CD4-positive, alpha-beta memory T cell (primary cell): ENCODE results near the gene GANC. TPM values are rescaled to one million over a fixed set of nuclear protein-coding genes. Genes with fewer than 3 reads are reported as not detected.
A peak's percentile ranks its signal among the peaks of the same experiment; 100 is the strongest.
"Not testable (repeated sequence)": the region's sequence is repeated elsewhere in the genome, so short reads cannot be mapped to it uniquely, and the experiment has no call there.

Experiments
- CTCF ChIA-PET: fragments of 350-600 bp; sonication (Branson Sonifier 250); formaldehyde crosslinking; loops from one replicate; lab custom pipeline; 2021; ENCODE audit warnings: inconsistent platforms; ENCODE audit not compliant: partially characterized antibody; lab: Charles Lee
- POLR2A ChIA-PET: fragments of 350-600 bp; sonication (Branson Sonifier 250); formaldehyde crosslinking; loops from one replicate; lab custom pipeline; 2021; ENCODE audit not compliant: partially characterized antibody; lab: Charles Lee
- DNase-seq, 5 donors: peaks; one replicate each; pipeline versions ENCODE4 v3.0.0 to v3.0.0-alpha.2; 2020 to 2022; ENCODE audit warnings: mixed read lengths in 1 of 5
- H3K27ac ChIP-seq: one replicate; pipeline ENCODE4 v1.7.0; 2013; ENCODE audit warnings: low read depth, low read length
- H3K27me3 ChIP-seq: 2 replicates; pipeline ENCODE4 v1.7.0; 2013; ENCODE audit warnings: mild to moderate bottlenecking, low read length, moderate library complexity; ENCODE audit not compliant: insufficient read depth
- H3K36me3 ChIP-seq: 2 replicates; pipeline ENCODE4 v1.7.0; 2013; ENCODE audit warnings: mild to moderate bottlenecking, low read length, moderate library complexity; ENCODE audit not compliant: insufficient read depth
- H3K4me1 ChIP-seq: 2 replicates; pipeline ENCODE4 v1.7.0; 2013; ENCODE audit warnings: mild to moderate bottlenecking, low read length, moderate library complexity; ENCODE audit not compliant: insufficient read depth
- H3K4me3 ChIP-seq, 2 donors: one replicate each; pipeline ENCODE4 v1.7.0; 2013; ENCODE audit warnings: low read length in 2 of 2, mild to moderate bottlenecking in 1 of 2
- H3K9me3 ChIP-seq, 2 donors: one replicate each; pipeline ENCODE4 v1.7.0; 2013; ENCODE audit warnings: low read length in 2 of 2, control low read depth in 1 of 2; ENCODE audit not compliant: control insufficient read depth in 1 of 2
- H3K27ac Mint-ChIP-seq, 7 donors: one replicate each; pipeline ENCODE4 v1.8.0; 2020 to 2021; ENCODE audit warnings: mixed read lengths in 7 of 7, mild to moderate bottlenecking in 6 of 7, inconsistent platforms in 3 of 7, moderate library complexity in 3 of 7
- H3K27me3 Mint-ChIP-seq, 2 donors: one replicate each; pipeline ENCODE4 v1.8.0; 2020 to 2021; ENCODE audit warnings: mixed read lengths in 2 of 2
- H3K36me3 Mint-ChIP-seq, 2 donors: one replicate each; pipeline ENCODE4 v1.8.0; 2020 to 2021; ENCODE audit warnings: mixed read lengths in 2 of 2, inconsistent platforms in 1 of 2, mild to moderate bottlenecking in 1 of 2
- H3K4me1 Mint-ChIP-seq, 4 donors: one replicate each; pipeline ENCODE4 v1.8.0; 2020 to 2021; ENCODE audit warnings: mixed read lengths in 4 of 4, mild to moderate bottlenecking in 1 of 4
- H3K4me3 Mint-ChIP-seq, 8 donors: one replicate each; pipeline ENCODE4 v1.8.0; 2020 to 2021; ENCODE audit warnings: mixed read lengths in 8 of 8, mild to moderate bottlenecking in 7 of 8, moderate library complexity in 6 of 8, inconsistent platforms in 3 of 8
- H3K9me3 Mint-ChIP-seq, 8 donors: one replicate each; pipeline ENCODE4 v1.8.0; 2020 to 2021; ENCODE audit warnings: mixed read lengths in 8 of 8, mild to moderate bottlenecking in 5 of 8, inconsistent platforms in 3 of 8, moderate library complexity in 1 of 8
- intact Hi-C: fragments of 100-400 bp; cut with micrococcal nuclease; formaldehyde crosslinking; loops from one replicate; pipeline ENCODE4 v1.15.1; 2023
- polyA plus RNA-seq, 2 donors: library from polyadenylated mRNA; unstranded; fragments of 300-500 nt; fragmentation: Illumina TruSeq; gene quantifications; one replicate each; pipeline ENCODE4 v1.2.3, GENCODE V29; 2021
- total RNA-seq, 2 experiments: library from RNA; stranded (reverse); gene quantifications; one replicate each; pipeline ENCODE4 v1.2.3, GENCODE V29; 2021

GANC gene, protein sequence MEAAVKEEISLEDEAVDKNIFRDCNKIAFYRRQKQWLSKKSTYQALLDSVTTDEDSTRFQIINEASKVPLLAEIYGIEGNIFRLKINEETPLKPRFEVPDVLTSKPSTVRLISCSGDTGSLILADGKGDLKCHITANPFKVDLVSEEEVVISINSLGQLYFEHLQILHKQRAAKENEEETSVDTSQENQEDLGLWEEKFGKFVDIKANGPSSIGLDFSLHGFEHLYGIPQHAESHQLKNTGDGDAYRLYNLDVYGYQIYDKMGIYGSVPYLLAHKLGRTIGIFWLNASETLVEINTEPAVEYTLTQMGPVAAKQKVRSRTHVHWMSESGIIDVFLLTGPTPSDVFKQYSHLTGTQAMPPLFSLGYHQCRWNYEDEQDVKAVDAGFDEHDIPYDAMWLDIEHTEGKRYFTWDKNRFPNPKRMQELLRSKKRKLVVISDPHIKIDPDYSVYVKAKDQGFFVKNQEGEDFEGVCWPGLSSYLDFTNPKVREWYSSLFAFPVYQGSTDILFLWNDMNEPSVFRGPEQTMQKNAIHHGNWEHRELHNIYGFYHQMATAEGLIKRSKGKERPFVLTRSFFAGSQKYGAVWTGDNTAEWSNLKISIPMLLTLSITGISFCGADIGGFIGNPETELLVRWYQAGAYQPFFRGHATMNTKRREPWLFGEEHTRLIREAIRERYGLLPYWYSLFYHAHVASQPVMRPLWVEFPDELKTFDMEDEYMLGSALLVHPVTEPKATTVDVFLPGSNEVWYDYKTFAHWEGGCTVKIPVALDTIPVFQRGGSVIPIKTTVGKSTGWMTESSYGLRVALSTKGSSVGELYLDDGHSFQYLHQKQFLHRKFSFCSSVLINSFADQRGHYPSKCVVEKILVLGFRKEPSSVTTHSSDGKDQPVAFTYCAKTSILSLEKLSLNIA (N-terminal part only)
- total RNA-seq, result 10 to 100 TPM; 61.7 to 63.4 TPM
- 10 to 100 TPM in 1 of 2 donors, 1 to 10 TPM in 1; 8.9 to 15.4 TPM for polyA plus RNA-seq

DNA sequence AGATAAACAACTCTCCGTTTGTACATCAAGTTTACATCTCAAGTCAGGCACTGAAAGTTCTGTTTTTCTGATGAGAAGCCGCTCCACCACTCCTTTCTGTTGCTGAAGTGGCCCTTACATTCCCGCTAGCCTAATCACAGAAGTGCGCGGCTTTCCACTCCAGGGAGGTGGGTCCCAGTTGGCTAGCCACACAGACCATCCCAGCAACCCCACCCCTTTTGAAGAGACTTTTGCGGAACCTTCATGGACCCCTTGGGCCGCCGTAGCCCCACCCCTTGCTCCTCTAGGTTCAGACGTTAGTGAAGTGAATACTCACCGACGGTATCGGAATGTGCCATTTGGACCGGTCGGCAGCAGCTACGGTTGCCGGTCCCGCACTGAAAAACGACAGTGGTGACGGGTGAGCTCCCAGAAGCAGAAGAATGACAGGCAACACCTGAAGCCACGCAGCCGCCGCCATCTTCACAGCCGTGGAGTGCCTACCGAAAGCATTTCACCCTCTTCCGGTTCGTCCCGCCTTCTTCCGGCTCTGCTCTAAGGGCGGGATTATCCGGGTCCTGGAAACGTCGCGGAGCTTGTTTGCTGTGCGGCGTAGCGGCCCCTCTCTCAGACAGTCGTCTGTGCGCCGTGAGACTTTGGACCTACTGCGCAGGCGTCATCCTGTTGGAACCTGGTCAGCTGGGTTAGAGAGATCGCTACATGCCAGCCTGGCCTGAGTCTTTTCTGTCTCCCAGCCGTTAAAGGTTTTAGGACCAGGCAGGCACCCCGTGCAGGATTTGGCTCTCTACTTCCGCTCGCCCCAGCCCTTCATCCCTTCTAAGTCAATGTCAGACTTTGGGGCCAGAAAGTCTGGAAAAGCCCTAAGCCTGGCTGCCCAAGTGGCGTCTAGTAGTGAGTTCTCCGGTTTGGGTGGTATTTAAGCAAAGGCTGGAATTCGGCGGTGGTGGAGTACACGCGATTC, at the start of gene GANC, which contains the start of gene TMEM87A:
GANC (plus strand) TSS at position 263 of the 961 bp plus-strand sequence. CDS start 1,281 bp downstream, outside the sequence.
TMEM87A (minus strand) TSS at position 495 of the 961 bp plus-strand sequence; CDS start at position 460, 35 bp downstream.
- CTCF ChIA-PET, result interaction anchor here (0.8 kb wide), 1 partner anchor 10 kb away, joined by 5 read pairs; no protein-coding TSS in a partner anchor
- H3K4me1 ChIP-seq, result peaks cover 52% of the 10 kb centered on the region
- H3K9me3 Mint-ChIP-seq, result no peaks in the 10 kb centered on the region
- peaks cover 1% of the 10 kb centered on the region for H3K36me3 ChIP-seq
- peak within 1 kb of the TSS; percentile 92 to 100 (median 99) for H3K4me3 Mint-ChIP-seq
- peak within 1 kb of the TSS; percentile 95 to 100 (median 99) for H3K27ac Mint-ChIP-seq
- H3K4me3 ChIP-seq, result peak within 1 kb of the TSS; percentile 73 to 98
- H3K27me3 ChIP-seq, result no peaks in the 10 kb centered on the region
- no peaks in the 10 kb centered on the region for H3K9me3 ChIP-seq
- peaks cover 38 to 69% (median 53%) of the 10 kb centered on the region in 4 donors for H3K4me1 Mint-ChIP-seq
- intact Hi-C loops, result loop anchor here (1.0 to 10.0 kb wide), 4 partner anchors 65 to 652 kb away; partner anchors contain the start of genes EHD4, TTBK2, VPS39 and ZNF106
- peak; percentile 94 to 98 (median 95) for DNase-seq
- peaks cover under 1 to 29% of the 10 kb centered on the region in 2 donors for H3K36me3 Mint-ChIP-seq
- H3K27me3 Mint-ChIP-seq, result peaks cover 0 to 2% of the 10 kb centered on the region in 2 donors
- POLR2A ChIA-PET, result interaction anchor here (0.5 to 2.2 kb wide), 19 partner anchors 8 to 1237 kb away, joined by 3 to 20 read pairs (median 4); partner anchors contain the start of genes EHD4, HAUS2, LRRC57 and MGA
- H3K27ac ChIP-seq, result peak within 1 kb of the TSS; percentile 87

DNA sequence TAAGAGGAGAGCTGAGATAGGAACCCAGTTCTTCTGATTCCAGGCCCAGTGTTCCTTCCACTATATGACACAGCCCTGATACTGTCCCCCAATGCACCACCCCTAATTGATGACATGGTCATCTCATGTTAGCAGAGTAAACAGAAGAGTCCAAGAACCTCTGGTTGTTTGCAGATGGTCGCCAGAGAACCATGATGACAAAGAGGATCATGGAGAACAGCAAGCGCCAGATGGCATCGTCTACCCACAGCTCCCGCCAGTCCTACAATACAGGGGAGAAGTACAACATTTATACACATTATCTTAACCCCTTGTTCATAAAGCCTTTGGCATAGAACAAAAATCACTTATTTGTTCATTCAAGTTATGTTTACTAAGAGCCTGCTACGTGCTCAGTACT, 46.4 kb upstream of the GANC start:
- Mint-ChIP-seq H3K27ac (no peak overlapping the region), H3K9me3 (no peaks in the 10 kb centered on the region), H3K4me1 (peaks cover 0 to 3% (median under 1%) of the 10 kb centered on the region in 4 donors), H3K36me3 (peaks cover 42 to 75% of the 10 kb centered on the region in 2 donors), H3K4me3 (no peak overlapping the region), H3K27me3 (no peaks in the 10 kb centered on the region)
- H3K27me3 ChIP-seq, result no peaks in the 10 kb centered on the region
- no peak overlapping the region for H3K27ac ChIP-seq
- H3K36me3 ChIP-seq, result peaks cover 44% of the 10 kb centered on the region
- no peak overlapping the region for H3K4me3 ChIP-seq
- POLR2A ChIA-PET, result no interaction called here
- H3K4me1 ChIP-seq, result no peaks in the 10 kb centered on the region
- intact Hi-C loops, result no loop called here
- CTCF ChIA-PET, result interaction anchor here (0.7 kb wide), 1 partner anchor 42 kb away, joined by 3 read pairs; no protein-coding TSS in a partner anchor
- H3K9me3 ChIP-seq, result no peaks in the 10 kb centered on the region
- no peak for DNase-seq

DNA sequence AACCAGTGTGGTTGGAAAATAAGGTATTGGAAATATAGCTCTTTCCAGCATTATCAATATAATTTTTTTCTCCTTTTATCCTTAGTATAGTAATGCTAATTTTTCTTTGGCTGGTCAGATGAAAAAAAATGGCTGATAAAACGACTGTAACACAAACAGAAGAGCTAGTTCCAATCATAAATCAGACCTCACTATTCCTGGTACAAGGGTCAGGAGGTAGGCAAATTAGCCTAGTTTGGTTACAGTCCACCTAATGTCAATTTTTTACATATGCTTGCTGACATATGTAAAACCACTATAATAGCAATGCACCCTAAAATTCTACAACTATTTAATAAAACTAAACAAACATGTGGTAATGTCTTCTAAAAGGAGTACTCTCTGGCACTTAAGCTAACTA, 45.0 kb upstream of the GANC start:
- peaks cover 44% of the 10 kb centered on the region for H3K36me3 ChIP-seq
- peaks cover 0 to 4% (median 2%) of the 10 kb centered on the region in 4 donors for H3K4me1 Mint-ChIP-seq
- no peak for DNase-seq
- POLR2A ChIA-PET, result interaction anchor here (1.0 kb wide), 1 partner anchor 11 kb away, joined by 4 read pairs; no protein-coding TSS in a partner anchor
- H3K36me3 Mint-ChIP-seq, result peaks cover 44 to 78% of the 10 kb centered on the region in 2 donors
- H3K9me3 ChIP-seq, result no peaks in the 10 kb centered on the region
- H3K27ac Mint-ChIP-seq, result peak overlapping the region in 2 of 7 donors; percentile 7 to 32
- intact Hi-C loops, result no loop called here
- H3K27me3 ChIP-seq, result no peaks in the 10 kb centered on the region
- H3K9me3 Mint-ChIP-seq, result no peaks in the 10 kb centered on the region
- H3K4me3 Mint-ChIP-seq, result no peak overlapping the region
- no peak overlapping the region for H3K4me3 ChIP-seq
- CTCF ChIA-PET, result interaction anchor here (1.5 kb wide), 1 partner anchor 8 kb away, joined by 3 read pairs; no protein-coding TSS in a partner anchor
- H3K27ac ChIP-seq, result no peak overlapping the region
- no peaks in the 10 kb centered on the region for H3K4me1 ChIP-seq
- no peaks in the 10 kb centered on the region for H3K27me3 Mint-ChIP-seq

DNA sequence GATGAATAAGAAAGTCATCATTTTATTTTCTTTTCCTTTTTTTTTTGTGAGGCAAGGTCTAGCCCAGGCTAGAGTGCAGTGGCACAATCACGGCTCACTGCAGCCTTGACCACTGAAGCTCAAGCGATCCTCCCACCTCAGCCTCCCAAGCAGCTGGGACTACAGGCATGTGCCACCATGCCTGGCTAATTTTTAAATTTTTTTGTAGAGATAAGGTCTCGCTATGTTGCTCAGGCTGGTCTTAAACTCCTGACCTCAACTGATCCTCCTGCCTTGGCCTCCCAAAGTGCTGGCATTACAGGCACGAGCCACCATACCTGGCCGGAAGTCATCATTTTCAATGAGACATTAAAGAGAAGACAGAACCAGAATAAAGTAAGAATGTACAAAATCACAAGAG, 44.0 kb upstream of the GANC start:
- H3K9me3 ChIP-seq, H3K4me3 ChIP-seq, DNase-seq, H3K4me3 Mint-ChIP-seq, intact Hi-C loops, H3K4me1 ChIP-seq, H3K9me3 Mint-ChIP-seq, H3K27me3 ChIP-seq, H3K27me3 Mint-ChIP-seq, H3K27ac ChIP-seq, H3K4me1 Mint-ChIP-seq, POLR2A ChIA-PET: not testable (repeated sequence)
- H3K36me3 ChIP-seq, result peaks cover 46% of the 10 kb centered on the region
- peak overlapping the region in 4 of 7 donors; percentile 32 to 68 (median 58) for H3K27ac Mint-ChIP-seq
- H3K36me3 Mint-ChIP-seq, result peaks cover 47 to 80% of the 10 kb centered on the region in 2 donors
- CTCF ChIA-PET, result interaction anchor here (1.5 kb wide), 1 partner anchor 9 kb away, joined by 3 read pairs; no protein-coding TSS in a partner anchor

DNA sequence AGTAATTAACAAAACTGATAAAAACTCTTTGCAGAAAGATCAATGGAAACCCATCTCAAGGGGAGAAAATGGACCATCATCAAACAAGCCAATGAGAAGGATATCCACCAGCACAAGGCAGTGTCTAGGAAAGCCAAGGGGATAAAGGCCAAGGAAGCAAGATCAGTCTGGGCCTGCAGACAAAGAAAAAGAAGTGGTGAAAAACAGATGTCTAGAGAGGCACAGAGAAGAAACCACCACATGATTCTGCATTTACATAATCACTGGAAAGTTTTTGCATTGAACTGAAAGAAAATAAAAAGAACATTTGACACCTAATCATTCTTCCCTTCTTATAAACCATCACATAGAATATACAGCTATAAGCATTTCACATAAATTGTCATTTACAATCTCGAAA, 41.9 kb upstream of the GANC start:
- peaks cover 42 to 74% of the 10 kb centered on the region in 2 donors for H3K36me3 Mint-ChIP-seq
- H3K27ac Mint-ChIP-seq, result peak overlapping the region in 3 of 7 donors; percentile 70 to 82 (median 72)
- intact Hi-C loops, result no loop called here

DNA sequence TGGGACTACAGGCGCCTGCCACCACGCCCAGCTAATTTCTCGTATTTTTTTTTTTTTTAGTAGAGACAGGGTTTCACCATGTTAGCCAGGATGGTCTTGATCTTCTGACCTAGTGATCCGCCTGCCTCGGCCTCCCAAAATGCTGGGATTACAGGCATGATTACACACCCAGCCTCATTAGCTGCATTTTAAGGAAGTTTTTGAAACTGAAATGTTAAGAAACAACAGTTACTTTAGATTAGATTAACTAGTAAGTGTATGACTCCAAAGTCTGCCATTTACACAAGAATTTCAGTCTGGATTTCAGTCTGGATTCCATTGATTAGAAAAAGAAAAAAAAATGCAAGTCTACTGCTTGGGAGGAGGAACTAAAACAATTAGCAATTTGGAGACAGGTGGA, 40.4 kb upstream of the GANC start:
- peaks cover 48 to 76% of the 10 kb centered on the region in 2 donors for H3K36me3 Mint-ChIP-seq
- H3K9me3 ChIP-seq, result no peaks in the 10 kb centered on the region
- H3K4me3 Mint-ChIP-seq, result no peak overlapping the region
- H3K4me1 ChIP-seq, result no peaks in the 10 kb centered on the region
- H3K4me3 ChIP-seq, result no peak overlapping the region
- H3K36me3 ChIP-seq, result peaks cover 41% of the 10 kb centered on the region
- ChIA-PET POLR2A (no interaction called here), CTCF (interaction anchor here (1.4 kb wide), 1 partner anchor 10 kb away, joined by 3 read pairs; no protein-coding TSS in a partner anchor)
- H3K27ac ChIP-seq, result no peak overlapping the region
- no peak for DNase-seq
- H3K27me3 Mint-ChIP-seq, result no peaks in the 10 kb centered on the region
- H3K27me3 ChIP-seq, result no peaks in the 10 kb centered on the region
- no peaks in the 10 kb centered on the region for H3K9me3 Mint-ChIP-seq
- intact Hi-C loops, result no loop called here
- peak overlapping the region in 1 of 7 donors; percentile 4 for H3K27ac Mint-ChIP-seq
- H3K4me1 Mint-ChIP-seq, result peaks cover 0 to 9% (median 3%) of the 10 kb centered on the region in 4 donors

More for the DNA sequence above, 41.9 kb upstream of the GANC start:
- Histone ChIP-seq H3K4me3 (no peak overlapping the region), H3K36me3 (peaks cover 42% of the 10 kb centered on the region), H3K27me3 (no peaks in the 10 kb centered on the region), H3K27ac (no peak overlapping the region), H3K9me3 (no peaks in the 10 kb centered on the region), H3K4me1 (no peaks in the 10 kb centered on the region)
- ChIA-PET POLR2A (no interaction called here), CTCF (interaction anchor here (1.4 kb wide), 1 partner anchor 11 kb away, joined by 3 read pairs; no protein-coding TSS in a partner anchor)
- H3K9me3 Mint-ChIP-seq, result no peaks in the 10 kb centered on the region
- no peak for DNase-seq
- peaks cover 0 to 8% (median 3%) of the 10 kb centered on the region in 4 donors for H3K4me1 Mint-ChIP-seq
- H3K27me3 Mint-ChIP-seq, result no peaks in the 10 kb centered on the region
- H3K4me3 Mint-ChIP-seq, result no peak overlapping the region
